Skin epidermis (tissue), 12 donors: Measurements from ENCODE around the gene DNAJB11.

Source experiments
- H3K27ac ChIP-seq, 21 experiments: fragments of 200-600 bp; sonication (generic) in 11 of 21; one replicate each; pipeline ENCODE4 v1.5.0; 2020; ENCODE audit warnings: mild to moderate bottlenecking in 3 of 21, inconsistent platforms in 2 of 21, moderate library complexity in 2 of 21
- H3K4me3 ChIP-seq, 7 experiments: fragments of 200-600 bp; sonication (generic) in 2 of 7; one replicate each; pipeline ENCODE4 v1.5.0; 2020; ENCODE audit warnings: inconsistent platforms in 2 of 7, mild to moderate bottlenecking in 2 of 7, moderate library complexity in 1 of 7

DNAJB11 gene

DNA sequence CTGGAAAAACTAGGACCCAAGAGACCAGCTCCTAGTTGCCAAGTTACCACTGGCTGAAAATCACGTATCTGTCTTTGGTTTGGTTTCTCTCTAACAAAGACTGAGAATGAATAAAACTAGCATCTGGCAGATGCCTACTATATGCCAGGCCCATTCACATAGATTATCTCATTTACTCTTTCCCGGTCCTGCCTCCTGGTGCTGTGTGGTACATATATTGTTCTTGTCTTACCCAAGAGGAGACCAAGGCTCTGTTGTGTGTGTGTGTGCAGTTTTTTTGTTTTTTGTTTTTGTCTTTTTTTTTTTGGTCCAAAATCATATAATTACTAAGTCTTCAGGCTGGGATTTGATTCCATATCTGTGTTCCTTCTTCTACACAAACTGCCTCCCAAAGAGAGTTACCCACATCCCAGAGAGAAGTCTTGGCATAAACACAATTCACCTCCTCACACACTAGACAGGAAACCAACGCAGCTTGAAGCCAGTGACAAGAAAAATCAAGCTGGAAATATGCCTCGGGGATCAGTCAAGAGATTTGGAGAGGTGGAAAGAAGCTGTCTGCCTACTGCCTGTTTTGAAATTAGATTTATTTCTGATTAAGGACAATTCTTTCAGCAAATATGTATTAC is 43.2 kb downstream of the DNAJB11 start:
- H3K4me3 ChIP-seq: no peak overlapping the region
- no peak overlapping the region for H3K27ac ChIP-seq

DNA sequence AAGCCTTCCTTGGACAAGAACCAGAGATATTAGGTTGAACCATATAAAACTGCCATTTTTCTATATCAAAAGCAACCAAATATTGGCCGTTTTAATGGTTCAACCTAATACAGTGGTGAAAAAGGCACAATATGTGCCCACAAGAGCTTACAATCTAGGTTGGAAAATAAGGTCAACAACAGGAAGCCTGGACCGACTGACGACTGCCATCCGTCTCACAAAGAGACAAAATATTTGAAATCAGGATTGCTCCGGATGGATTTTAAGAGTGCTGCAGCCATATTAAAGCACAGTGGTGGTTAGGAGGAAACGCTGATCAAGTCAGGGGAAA is 43.7 kb downstream of the DNAJB11 start:
- Histone ChIP-seq H3K27ac (no peak overlapping the region), H3K4me3 (no peak overlapping the region)

- Histone ChIP-seq H3K4me3 (no peak overlapping the region), H3K27ac (no peak overlapping the region)
Observed at GRCh38 chr3:186614597-186615483, 44.3 kb downstream of the DNAJB11 start.

DNA sequence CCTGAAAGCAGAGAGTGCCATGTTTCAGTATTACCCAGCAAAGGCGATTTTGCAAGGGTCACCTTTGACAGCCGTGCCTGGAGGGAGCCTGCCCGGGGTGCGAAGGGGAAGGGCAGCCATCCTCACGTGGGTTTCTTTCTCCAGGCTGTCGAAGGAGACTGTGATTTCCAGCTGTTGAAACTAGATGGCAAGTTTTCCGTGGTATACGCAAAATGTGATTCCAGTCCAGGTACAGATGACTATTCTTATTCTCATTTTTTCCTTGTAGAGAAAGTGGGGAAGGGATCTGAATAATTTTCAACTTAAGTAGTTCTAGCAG is 45.7 kb downstream of the DNAJB11 start:
- H3K4me3 ChIP-seq: no peak overlapping the region
- H3K27ac ChIP-seq: no peak overlapping the region

- Histone ChIP-seq H3K27ac (peak overlapping the region in 5 of 21 experiments; percentile 4 to 51 (median 33)), H3K4me3 (no peak overlapping the region)
Observed at GRCh38 chr3:186617036-186617946, 46.8 kb downstream of the DNAJB11 start.

DNA sequence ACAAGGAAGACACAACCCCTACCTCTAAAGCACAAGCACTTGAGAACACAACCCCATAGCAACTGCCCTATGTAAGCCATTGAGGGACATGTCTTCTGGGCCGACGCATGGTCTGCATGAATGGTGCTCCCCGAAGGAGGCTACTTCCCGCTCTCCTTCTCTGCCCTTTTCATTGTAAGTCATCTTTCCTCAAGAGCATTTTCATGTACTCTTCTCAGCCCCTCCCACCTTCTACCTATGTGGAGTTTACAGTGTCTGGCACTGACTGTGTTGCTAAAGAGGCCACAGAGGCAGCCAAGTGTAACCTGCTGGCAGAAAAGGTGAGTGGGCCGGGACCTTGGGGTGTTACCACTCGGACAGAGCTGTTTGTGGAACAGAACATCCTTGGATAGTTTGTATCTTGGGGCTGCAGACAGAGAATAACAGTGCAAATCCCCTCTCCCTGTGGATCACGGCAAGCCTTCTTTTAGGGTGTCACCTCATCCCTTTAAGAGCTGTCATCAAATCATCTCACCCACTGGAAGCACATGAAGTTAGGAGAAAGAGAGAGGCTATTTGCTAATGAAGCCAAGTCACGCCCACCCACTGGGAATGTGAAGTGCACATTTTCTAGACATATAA is 47.9 kb downstream of the DNAJB11 start:
- Histone ChIP-seq H3K27ac (no peak overlapping the region), H3K4me3 (no peak overlapping the region)

DNA sequence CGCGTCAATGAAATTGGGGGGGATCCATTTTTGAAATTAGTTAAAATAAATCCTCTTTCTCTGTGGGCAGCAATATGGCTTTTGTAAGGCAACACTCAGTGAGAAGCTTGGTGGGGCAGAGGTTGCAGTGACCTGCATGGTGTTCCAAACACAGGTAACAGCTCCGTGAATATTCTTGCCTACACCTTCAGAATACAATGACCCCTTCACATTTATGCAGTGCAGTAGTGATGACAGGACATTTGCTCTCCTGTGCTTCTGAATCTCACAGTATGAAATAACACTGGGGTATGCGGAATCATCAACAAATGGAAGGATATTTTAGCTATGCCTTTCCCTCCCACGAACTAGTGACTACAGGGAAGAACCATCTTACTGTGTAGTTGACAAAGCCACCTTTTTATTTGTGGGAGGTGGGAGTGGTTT is 49.3 kb downstream of the DNAJB11 start:
- no peak overlapping the region for H3K27ac ChIP-seq
- H3K4me3 ChIP-seq: no peak overlapping the region

- Histone ChIP-seq H3K4me3 (no peak overlapping the region), H3K27ac (no peak overlapping the region)
Observed at GRCh38 chr3:186620213-186621092, 49.9 kb downstream of the DNAJB11 start.

- no peak overlapping the region for H3K27ac ChIP-seq
- no peak overlapping the region for H3K4me3 ChIP-seq
Observed at GRCh38 chr3:186621894-186622650, 51.6 kb downstream of the DNAJB11 start.

DNA sequence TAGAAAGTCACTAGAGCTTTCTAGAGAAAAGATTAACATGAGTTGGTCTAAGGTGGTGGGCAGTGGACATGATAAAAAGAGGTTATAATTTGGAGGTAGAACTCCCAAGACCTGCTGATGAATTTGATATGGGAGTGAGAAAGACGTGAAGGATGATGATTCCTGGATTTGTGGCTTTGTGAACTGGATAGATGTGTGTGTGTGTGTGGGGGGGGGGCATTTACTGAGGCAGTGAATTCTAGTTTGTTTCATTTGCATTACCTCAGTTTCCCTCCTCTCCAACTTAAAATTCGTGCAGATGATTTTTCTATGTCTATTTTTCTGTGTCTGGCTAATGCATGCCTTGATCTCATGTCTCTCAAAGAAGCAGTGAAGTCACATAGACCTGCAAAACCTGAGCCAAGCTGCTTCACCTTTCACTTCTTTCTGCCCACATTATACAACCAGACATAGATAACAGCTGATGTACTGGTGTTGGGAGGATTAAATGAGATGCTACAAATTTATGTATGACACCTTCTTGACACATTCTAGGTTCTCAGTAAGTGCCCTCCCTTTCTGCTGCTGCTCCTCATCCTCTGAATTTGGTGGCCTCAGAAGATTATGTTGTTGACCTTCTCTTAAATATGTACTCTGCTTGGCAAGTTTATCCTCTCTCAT is 52.3 kb downstream of the DNAJB11 start:
- Histone ChIP-seq H3K4me3 (no peak overlapping the region), H3K27ac (no peak overlapping the region)

DNA sequence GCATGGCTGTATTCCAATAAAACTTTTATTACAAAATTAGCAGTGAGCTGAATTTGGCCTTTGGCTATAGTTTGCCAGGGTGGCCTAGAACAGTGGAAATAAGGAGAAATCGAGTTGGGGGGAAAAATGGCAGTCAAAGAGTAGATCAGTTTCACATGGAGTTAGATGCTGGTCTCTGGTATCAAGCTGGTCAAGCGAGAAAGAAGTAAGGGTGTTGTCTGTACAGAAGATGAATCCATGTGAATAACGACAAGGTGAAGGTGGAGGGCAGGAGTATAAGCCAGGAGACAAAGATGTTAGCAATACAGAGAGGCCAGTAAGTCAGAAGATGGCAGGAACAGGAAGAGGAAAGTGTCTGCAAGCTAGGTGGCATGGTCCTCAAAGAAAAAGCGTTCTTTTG is 54.1 kb downstream of the DNAJB11 start:
- Histone ChIP-seq H3K27ac (no peak overlapping the region), H3K4me3 (no peak overlapping the region)

GRCh38 chr3:186625600-186626042 is 55.1 kb downstream of the DNAJB11 start:
- H3K4me3 ChIP-seq: no peak overlapping the region
- H3K27ac ChIP-seq: no peak overlapping the region

DNA sequence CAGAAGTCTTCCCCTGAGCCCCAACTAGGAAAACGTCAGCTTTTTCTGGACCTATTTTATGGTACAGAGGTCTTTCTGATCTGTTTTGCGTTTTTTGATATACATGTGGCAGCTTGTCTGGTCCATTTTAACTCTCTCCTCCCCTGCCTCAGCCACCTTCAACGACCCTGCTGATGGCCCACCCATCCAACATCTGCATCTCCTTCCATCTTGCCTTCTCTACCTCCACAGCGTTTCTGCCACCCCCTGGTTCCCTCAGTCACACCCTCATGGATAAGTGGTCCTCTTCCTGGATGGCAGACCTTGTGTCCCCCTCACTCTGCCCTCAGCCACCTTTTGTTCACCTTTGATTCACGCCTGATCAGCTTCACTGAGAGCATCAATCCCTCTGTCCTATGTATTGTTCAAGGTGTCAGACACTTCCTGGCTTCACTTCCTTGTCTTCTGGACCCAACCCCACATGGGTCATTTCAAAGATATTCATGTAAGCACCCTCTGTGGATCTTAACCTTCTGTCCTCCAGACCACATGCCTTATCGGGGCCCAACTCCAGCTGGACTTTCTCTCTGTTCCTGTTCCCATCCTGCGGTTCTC is 55.8 kb downstream of the DNAJB11 start:
- no peak overlapping the region for H3K27ac ChIP-seq
- H3K4me3 ChIP-seq: no peak overlapping the region

GRCh38 chr3:186627852-186628414 is 57.4 kb downstream of the DNAJB11 start:
- no peak overlapping the region for H3K27ac ChIP-seq

DNA sequence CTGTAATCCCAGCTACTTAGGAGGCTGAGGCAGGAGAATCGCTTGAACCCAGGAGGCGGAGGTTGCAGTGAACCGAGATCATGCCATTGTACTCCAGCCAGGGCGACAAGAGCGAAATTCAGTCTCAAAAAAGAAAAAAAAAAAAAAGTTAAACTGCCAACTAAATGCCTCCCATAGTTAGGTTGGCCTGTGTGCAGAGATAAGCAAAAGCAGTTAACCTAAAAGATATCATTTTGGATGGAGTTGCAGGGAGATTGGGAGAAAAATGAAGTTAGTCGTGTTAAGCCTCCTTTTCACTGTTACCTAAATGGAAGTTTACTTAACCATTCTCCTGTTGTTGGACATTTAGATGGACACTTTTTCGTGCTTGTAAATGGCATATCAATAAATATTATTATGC is 58.2 kb downstream of the DNAJB11 start:
- Histone ChIP-seq H3K27ac (no peak overlapping the region), H3K4me3 (no peak overlapping the region)

More at GRCh38 chr3:186627852-186628414, 57.4 kb downstream of the DNAJB11 start:
- H3K4me3 ChIP-seq: no peak overlapping the region

DNA sequence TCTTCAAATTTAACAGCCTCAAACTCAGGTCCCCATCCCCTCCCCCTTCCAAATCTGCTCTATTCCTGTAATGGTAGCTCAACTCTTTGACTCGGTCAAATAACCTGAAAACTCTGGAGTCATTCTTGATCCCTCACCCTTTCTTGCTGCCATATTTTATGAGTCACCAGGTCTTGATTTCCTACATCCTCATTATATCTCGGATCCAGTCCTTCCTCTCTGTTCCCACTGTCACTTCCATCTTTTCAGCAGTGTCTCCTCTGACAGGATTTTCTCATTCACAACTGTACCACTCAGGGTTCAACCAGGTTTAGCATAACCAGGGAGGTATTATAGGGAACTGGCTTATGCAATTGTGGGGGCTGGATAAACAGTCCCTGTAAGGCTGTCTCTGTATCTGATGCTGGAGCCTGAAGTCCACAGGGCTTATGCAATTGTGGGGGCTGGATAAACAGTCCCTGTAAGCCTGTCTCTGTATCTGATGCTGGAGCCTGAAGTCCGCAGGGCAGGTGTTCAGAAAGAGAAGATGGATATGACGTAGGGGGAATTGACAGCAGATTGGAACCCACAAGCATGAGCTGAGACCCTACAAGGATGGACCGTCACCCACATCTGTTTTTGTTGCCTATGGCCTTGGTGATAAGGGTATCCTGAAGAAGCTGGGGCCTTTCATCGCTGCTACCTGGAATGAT is 60.6 kb downstream of the DNAJB11 start:
- no peak overlapping the region for H3K27ac ChIP-seq
- H3K4me3 ChIP-seq: no peak overlapping the region

GRCh38 chr3:186633481-186633880 is 63.0 kb downstream of the DNAJB11 start:
- Histone ChIP-seq H3K27ac (no peak overlapping the region), H3K4me3 (no peak overlapping the region)
